DOHH2 (cell line): ENCODE measurements around the gene ELAVL3.
A peak's percentile ranks its signal among the peaks of the same experiment; 100 is the strongest.

ENCODE experiments used
- EZH2phosphoT487 ChIP-seq: fragments of 200-600 bp; sonication (generic); IDR thresholded peaks from 2 replicates; pipeline ENCODE4 v1.6.1; 2017; ENCODE audit warnings: borderline replicate concordance, mild to moderate bottlenecking, antibody characterized with exemption, low read length, moderate library complexity, mixed read lengths
- TF ChIP-seq, protein P1 (sequence below): fragments of 200-600 bp; sonication (generic); IDR thresholded peaks from one replicate; pipeline ENCODE4 v1.5.1; 2014; ENCODE audit warnings: antibody characterized with exemption, mild to moderate bottlenecking, low read depth, low read length; ENCODE audit not compliant: poor library complexity, severe bottlenecking

DNA sequence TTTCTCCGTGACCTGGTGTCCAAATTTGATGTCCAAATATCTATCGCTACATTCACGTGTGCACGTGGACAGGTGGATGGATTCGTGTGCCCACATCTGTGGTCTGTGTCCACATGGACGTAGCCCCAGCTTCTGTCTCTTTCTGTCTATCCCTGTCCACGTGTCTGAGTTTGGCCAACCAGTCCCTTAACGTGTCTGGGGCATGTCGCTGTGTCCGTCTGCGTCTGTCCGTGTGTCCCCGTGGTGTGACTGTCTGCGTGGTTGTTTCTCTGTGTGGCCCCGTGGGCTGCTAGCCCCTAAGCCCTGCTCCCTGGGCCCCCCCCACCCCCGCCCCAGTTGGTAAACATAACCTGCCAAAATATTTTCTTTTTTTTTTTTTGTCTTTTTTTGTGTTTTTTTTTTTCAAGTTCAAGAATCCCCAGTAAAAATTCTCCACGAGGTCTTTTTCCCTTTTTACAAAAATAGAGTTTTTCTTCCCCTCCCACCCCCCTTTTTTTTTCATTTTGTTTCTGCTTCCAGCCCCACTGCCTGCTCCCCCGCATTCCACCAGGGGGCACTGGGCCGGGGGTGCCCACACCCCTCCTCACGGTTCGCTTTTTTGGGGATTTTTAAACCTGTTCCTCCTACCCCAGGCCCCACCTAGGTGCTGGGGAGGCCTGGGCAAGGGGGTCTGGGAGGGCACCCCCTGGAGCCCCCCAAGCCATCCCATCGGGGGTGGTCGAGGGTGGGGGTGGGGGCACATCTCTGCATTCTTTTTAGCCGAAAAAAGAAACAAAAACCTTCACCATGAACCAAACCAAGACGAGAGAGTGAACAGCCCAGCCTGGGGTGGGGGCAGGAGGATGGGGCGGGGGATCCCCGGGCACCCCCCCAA lies 27.1 kb downstream of the ELAVL3 start:
- TF ChIP-seq, protein P1, sequence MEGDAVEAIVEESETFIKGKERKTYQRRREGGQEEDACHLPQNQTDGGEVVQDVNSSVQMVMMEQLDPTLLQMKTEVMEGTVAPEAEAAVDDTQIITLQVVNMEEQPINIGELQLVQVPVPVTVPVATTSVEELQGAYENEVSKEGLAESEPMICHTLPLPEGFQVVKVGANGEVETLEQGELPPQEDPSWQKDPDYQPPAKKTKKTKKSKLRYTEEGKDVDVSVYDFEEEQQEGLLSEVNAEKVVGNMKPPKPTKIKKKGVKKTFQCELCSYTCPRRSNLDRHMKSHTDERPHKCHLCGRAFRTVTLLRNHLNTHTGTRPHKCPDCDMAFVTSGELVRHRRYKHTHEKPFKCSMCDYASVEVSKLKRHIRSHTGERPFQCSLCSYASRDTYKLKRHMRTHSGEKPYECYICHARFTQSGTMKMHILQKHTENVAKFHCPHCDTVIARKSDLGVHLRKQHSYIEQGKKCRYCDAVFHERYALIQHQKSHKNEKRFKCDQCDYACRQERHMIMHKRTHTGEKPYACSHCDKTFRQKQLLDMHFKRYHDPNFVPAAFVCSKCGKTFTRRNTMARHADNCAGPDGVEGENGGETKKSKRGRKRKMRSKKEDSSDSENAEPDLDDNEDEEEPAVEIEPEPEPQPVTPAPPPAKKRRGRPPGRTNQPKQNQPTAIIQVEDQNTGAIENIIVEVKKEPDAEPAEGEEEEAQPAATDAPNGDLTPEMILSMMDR, result peak; percentile 79
- TF ChIP-seq EZH2phosphoT487, result no peak
